Cardiac fibroblast (primary cell): ENCODE measurements around the gene MGP.

Source experiments
- DNase-seq, 2 donors: peaks; one replicate each; pipeline versions ENCODE4 v3.0.0 to v3.0.0-alpha.2; 2010; ENCODE audit warnings: low read depth in 2 of 2
- H3K4me3 ChIP-seq, 2 donors: replicated peaks in 1 of 2; 1 replicate in 1 of 2; 2 replicates in 1 of 2; pipeline ENCODE4 v1.5.1; 2011; ENCODE audit warnings: low read depth in 2 of 2, low read length in 2 of 2, mild to moderate bottlenecking in 2 of 2, moderate library complexity in 1 of 2
- TF ChIP-seq, protein P1 (sequence below): IDR thresholded peaks from one replicate; pipeline ENCODE4 v1.5.1; 2011; ENCODE audit warnings: low read depth, mild to moderate bottlenecking, low read length, inconsistent platforms

MGP gene

DNA sequence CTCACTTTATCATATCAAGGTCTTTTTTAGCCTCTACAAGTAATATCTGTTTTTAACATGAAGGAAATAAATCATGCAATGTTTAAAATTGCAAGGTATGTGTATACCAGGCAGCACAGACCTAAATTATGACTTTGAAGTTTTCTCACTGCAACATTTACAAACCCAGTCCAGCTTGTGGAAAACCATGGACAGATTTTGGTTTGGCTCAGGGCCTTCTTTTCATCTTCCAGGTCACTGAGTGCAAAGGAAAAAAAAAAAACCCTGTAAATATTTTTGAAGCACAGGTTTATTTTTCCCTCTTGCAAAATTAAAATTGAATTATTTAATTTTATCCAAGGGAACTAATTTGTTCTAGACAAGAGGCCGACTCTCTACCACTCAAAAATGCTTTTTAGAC is 13.8 kb downstream of the MGP start:
- no peak for DNase-seq
- H3K4me3 ChIP-seq, result no peak overlapping the region
- TF ChIP-seq, protein P1, sequence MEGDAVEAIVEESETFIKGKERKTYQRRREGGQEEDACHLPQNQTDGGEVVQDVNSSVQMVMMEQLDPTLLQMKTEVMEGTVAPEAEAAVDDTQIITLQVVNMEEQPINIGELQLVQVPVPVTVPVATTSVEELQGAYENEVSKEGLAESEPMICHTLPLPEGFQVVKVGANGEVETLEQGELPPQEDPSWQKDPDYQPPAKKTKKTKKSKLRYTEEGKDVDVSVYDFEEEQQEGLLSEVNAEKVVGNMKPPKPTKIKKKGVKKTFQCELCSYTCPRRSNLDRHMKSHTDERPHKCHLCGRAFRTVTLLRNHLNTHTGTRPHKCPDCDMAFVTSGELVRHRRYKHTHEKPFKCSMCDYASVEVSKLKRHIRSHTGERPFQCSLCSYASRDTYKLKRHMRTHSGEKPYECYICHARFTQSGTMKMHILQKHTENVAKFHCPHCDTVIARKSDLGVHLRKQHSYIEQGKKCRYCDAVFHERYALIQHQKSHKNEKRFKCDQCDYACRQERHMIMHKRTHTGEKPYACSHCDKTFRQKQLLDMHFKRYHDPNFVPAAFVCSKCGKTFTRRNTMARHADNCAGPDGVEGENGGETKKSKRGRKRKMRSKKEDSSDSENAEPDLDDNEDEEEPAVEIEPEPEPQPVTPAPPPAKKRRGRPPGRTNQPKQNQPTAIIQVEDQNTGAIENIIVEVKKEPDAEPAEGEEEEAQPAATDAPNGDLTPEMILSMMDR, result no peak

DNA sequence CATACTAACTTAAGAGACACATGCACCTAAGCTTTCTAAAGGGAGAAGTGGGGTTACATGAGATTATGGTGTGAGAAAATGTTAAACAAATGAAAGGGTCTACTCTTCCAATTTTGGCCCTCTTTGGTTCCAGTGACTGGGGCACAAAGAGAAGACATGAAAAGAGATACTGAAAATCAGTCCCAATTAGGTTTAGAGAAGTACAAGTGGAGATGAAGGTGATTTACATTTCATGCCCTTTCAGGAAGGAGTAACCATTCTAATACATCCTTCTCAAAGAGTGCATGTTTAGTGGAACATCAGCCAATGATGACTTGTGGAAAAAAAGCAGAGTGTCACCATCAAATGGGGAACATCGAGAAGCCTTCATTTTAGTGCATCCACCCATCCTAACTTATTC is 14.4 kb downstream of the MGP start:
- TF ChIP-seq, protein P1, result no peak
- no peak for DNase-seq
- H3K4me3 ChIP-seq, result no peak overlapping the region

DNA sequence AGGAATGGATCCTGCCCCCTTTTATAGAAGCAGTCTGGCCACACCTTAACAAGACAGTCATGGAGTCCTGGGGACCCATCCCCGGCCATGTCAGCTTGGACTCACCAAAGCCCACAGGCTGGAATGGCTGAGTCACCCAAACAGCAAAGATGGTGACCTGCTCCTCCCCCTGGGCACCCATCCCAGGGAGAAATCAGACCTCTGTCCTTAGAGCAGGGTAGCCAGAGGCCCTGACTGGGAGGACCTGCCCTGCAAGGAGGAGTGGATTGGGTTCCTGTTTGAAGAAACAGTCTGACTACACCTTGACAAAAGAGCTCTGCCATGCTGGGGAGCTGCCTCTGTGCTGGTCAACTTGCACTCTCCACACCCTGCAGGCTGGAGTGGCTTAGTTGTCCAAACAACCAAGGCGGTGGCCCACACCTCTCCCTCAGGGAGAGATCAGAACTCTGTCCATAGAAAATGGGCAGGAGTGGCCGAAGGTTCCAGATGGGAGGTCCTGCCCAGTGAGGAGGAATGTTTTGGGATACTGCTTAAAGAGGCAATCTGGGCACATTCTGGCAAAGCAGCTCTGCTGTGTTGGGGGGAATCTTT is 16.6 kb downstream of the MGP start:
- TF ChIP-seq, protein P1, result no peak
- H3K4me3 ChIP-seq, result no peak overlapping the region
- peak; percentile 35 to 43 for DNase-seq

DNA sequence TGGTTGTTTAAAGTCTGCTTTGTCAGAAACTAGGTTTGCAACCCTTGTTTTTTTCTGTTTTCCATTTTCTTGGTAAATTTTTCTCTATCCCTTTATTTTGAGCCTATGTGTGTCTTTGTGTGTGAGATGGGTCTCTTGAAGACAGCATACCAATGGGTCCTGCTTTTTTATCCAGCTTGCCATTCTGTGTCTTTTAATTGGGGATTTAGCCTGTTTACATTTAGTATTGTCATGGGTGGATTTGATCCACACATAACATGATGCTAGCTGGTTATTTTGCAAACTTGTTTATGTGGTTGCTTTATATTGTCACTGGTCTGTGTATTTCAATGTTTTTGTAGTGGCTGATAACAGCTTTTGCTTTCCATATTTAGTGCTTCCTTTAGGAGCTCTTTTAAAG is 25.2 kb downstream of the MGP start:
- TF ChIP-seq, protein P1, result no peak

DNA sequence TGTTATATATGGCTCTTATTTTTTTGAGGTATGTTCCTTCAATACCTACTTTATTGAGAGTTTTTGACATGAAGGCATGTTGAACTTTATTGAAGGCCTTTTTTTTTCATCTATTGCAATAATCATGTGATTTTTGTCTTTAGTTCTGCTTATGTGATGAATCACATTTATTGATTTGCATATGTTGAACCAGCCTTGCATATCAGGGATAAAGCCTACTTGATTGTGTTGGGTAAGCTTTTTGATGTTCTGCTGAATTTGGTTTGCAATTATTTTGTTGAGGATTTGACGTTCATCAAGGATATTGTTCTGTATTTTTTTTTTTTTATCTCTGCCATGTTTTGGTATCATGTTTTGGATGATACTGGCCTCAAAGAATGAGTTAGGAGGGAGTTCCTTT is 27.1 kb downstream of the MGP start:
- no peak for DNase-seq
- TF ChIP-seq, protein P1, result no peak
- H3K4me3 ChIP-seq, result no peak overlapping the region

More for the DNA sequence above, 25.2 kb downstream of the MGP start:
- DNase-seq, result no peak
- no peak overlapping the region for H3K4me3 ChIP-seq

DNA sequence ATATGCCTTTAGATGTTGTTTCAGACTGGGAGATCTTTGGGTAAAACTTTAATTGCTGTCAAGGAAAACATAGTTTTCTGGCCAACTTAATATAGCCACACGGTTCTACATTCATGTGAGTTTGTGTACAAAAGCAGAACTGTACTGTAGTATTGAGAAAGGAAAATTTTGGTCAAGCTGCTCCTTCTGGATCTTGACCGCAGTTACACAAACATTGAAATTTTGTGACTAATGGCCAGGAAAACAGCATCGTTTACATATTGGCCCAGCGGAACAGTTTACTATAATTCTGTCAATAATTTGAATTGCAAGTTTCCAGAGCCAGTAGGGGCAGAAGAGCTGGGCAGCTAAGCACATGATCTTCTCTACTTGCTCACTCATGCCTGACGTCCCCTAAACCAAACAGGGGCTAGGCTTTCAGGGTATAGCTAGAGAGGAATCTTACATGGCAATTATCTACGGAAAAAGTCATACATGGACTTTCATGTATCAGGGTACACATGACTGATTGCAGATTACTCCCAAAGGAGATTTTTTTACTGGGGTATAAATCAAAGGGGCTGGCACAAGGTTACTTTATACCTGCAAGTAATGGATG is 31.0 kb downstream of the MGP start:
- DNase-seq, result peak; percentile 23 to 62
- H3K4me3 ChIP-seq, result no peak overlapping the region
- TF ChIP-seq, protein P1, result no peak

DNA sequence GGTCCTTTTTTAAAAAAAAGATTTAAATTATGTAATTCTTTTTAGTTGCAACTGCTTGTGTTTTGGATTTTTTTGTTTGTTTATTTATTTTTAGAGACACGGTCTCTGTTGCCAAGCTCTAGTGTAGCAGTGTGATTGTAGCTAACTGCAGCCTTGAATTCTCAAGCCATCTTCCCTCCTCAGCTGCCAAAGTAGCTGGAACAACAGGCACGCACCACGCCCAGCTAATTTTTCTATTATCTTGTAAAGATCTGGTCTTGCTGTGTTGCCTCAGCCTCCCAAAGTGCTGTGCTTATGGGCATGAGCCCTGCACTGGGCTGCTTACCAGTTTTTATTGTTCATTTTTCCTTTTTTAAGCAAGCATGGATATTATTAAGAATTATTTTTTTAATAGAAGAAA is 31.7 kb downstream of the MGP start:
- DNase-seq, result peak in 1 of 2 donors; percentile 41
- TF ChIP-seq, protein P1, result no peak

More for the DNA sequence above, 31.7 kb downstream of the MGP start:
- no peak overlapping the region for H3K4me3 ChIP-seq
